Activated CD4-positive, CD25-positive, alpha-beta regulatory T cell treated with anti-CD3 and anti-CD28 coated beads, Interleukin-2, amount 50 U/mL, for 72 hours (primary cell): ENCODE results near the gene PBRM1.
"Not testable (repeated sequence)": the region's sequence is repeated elsewhere in the genome, so short reads cannot be mapped to it uniquely, and the experiment has no call there.

ENCODE experiments used
- DNase-seq: peaks from one replicate; pipeline ENCODE4 v3.0.0; 2021

The PBRM1 gene

DNA sequence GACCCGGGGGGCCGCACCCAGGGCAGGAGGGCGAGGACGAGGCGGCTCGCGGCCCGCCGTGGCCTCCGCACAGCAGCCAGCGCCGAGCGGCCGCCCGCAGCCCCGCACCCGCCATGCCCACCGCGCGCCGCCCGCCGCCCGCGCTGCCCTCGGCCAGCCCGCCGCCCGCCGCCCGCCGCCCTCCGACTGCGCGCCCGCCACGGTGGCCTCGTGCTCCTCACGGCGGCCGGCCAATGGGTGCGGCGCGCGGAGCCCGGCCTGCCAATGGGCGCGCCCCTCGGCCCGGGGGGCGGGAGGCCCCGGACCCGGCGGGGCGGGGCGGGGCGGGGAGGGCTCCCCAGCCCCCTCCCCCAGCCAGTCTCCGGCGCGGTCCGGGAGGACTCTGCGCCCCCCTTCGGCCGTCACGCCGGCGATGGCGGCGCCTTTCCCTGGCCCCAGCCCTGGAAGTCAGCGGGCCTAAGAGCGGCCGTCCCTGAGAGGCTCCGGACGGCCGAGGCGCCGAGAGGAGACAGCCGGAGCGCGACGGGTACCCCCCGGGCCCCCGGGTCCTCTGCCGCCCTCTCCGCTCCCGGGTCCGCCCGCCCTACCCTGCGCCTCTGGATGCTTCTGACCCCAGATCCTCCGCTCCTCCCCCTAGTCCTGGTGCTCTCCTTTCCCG lies 152.0 kb downstream of the PBRM1 start, which contains the start of gene NT5DC2:
NT5DC2 (minus strand) TSS at position 235 of the 658 bp plus-strand sequence; CDS start at position 115, 120 bp downstream.
- DNase-seq = peak; percentile 65

- peak; percentile 45 for DNase-seq
Measured at GRCh38 chr3:52532838-52533622, 152.7 kb downstream of the PBRM1 start.

DNA sequence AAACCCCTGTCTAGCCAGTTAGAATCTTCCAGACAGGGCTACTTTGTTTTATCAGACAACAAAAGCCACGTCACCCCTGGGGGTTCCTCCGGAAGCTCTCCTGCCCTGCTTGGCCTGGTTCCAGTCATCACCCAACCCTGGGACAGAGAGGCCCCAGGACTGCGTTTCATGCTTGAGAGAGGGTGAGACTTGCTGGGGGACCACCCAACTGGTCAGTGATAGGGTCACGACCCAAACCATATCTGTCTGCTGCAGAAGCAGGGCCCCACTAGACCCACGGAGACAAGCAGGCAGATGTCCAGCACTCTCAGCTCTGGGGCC lies 153.2 kb downstream of the PBRM1 start:
- no peak for DNase-seq

- peak; percentile 29 for DNase-seq
Measured at GRCh38 chr3:52531860-52532516, 153.7 kb downstream of the PBRM1 start.

DNA sequence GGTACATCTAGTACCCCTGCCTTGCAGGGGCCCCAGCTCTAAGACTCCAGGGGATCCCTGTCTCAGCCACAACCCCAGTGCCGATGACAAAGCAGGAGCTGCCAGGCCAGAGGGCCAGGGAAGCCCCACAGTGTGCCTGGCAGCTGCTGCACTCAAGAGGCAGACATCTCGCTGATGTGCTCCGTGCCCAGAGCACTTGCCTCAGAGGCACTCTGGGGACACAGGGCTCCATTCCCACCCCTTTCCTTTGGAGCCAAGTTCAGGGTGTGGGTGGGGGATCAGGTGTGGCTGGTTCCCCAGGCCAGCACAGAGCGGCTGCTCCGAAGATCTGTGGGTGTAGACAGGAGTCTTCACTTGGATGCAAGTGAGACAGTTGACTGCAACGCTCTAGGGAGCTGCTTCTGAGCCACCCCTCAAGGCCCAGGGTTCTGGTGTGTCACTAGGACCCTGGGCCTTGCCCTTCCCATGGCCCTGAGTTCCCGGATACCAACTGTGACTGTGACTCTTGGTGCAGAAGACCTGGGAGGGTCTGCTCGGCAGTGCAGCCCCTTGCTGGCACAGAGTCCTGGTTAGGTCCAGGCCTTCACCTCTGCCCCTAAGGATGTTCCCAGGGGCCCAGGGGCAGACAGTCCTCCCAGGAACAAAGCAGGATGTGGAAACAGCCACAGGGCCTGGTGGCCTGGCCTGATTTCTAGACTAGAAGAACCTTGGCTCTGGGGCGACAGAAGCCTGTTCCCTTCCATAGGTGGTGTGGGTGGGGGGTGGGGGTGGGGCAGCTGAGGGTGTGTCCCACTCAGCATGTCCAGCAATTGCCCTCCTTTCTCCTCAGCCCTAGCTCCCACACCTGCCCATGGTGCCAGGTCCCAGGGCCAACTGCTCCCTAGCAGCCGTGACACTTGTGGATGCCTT lies 154.5 kb downstream of the PBRM1 start:
- DNase-seq = peak; percentile 25

DNA sequence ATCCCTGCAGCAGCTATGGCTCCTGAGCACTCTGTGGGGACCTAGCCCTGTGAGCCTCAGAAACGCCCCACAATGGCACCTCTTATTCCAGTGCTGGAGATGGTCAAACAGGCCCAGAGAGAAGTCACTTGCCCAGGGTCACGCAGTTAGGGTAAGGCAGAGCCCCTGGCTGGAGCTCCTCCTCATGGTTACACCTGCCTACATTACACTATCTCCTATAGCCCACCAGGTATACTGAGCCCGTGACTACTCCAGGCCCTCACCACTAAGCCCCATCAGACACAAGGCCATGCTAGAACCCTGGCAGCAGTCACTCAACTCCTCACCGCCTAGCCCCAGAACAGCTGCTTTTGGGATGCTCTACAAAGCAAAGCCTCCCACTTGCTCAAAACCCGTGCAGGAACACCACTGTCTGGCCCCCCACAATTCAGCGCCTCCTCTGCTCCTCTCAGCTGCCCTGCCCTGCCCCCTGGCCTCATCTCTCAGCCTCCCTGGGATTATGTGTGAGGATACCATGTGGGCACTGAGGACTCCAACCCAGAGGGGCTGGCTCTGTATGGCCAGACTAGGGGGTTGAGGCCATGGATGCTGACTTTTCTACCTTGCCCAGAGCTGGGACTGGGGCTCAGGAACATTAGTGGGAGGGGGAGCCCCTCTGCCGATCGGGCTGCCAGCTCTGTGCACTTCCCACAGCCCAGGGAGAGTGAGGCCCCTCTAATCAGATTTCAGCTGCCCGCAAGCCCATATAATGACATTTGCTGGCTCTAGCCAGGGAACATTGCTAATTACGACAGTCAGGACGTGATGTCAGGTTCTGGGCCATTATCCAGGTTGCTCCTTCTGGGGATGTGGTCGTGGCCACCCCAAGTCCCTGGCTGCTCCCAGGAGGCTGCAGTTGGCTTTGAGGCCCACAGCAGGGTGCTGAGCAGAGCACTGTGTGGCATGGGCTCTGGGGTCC lies 156.1 kb downstream of the PBRM1 start:
- no peak for DNase-seq

DNA sequence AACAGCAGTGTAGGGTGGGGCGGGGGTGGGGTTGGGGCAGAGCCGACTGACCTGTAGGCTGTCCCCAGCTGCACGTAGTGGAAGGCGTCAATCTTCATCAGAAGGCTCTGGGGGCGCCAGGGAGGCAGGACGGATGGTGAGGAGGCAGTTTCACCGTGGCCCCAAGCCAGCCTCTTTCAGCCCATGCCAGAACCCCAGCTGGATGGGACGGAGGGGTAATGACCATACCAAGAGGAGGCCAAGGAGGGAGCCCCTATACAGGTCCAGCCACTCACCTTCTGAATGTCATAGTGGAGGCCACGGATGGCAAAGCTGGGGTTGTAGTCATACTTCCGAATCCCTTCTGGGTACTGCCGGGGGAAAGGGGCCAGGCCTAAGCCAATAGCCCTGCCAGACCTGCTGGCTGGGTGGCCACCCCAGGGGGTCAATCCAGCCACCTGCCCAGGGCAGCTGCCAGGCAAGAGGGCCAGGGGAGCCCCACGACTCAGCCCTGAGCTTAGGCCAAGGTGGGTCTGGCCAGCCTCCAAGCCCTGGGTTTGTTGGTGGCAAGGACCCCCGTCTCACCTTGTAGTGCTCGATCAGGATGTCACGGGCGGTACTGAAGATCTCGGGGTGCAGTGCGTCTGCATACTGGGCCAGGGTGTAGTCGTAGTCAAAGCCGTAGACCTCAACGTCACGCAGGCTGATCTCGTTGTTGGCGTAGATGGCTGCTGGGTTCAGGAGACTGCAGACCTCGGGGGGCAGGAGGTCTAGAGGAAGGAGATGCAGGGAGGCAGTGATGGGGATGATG lies 156.9 kb downstream of the PBRM1 start:
- peak; percentile 23 for DNase-seq

DNA sequence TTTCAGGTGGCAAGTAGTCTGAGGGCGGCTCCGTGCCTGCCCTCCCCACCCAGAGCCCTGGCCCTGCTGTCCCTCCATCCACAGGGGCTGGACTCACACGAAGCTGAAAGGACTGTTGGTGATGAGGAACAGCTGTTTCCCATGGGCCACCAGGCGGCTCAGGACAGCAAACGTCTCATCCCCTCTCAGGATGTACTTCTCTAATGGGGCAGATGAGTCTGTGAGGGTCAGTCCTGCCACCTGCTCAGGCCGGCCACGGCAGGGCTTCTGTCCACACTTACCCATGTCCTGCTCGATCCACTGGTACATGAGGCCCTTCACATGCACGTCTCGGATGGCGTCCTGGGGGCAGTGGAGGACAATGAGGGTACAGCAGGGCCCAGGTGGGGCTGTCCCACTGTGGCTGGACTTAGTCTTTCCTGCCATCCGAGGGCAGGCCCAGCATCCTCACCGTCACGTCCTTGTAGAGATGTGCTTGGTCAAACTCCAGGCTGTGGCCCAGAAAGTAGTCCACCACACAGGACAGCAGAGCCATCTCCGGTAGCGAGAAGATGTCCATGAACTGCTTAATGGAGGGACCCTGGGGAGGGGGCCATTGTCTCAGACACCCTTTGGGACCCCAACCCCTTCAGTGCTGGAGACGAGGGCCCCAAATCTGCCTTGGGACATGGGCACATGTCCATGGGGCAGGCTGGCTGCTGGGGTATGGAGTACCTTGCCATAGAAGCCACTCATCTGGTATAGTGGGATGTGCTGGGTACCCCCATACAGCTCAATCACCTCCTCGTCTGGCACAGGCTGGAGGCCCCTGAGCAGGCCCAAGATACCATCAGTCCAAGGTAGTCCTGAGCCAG lies 157.8 kb downstream of the PBRM1 start:
- no peak for DNase-seq

DNA sequence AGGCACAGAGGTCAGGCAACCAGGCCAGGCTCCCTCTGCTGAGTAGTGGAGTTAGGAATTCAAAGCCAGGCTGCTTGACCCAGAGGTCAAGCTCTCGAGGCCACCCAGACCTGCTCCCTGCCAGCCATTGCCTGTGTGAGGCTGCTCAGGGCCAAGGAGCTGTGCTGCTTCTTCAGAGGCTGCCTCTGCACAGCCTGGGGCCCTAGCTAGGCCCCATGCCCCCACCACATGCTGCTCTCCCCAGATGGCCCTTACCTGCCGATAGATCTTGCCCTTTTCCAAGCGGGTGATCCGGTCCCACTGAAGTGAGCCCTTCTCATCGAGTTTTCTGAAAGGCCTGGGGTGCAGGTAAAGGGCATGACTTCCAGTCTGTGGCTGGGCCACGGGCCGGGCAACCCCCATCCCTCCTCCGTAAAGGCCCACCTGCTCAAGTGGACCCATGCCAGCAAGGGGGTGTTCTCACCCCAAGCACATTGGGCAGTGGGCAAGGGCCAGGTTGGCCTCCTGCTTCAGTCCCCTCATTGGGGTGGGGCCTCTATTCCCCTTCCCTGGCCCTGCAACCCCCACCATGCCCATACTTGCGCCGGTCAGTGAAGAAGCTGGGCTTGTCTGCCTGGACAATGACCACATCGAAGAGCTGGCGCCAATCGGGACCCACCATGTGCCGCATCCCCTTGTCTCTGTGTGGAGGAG lies 158.5 kb downstream of the PBRM1 start:
- DNase-seq = no peak

GRCh38 chr3:52526671-52527038 lies 159.1 kb downstream of the PBRM1 start:
- not testable (repeated sequence) for DNase-seq

DNA sequence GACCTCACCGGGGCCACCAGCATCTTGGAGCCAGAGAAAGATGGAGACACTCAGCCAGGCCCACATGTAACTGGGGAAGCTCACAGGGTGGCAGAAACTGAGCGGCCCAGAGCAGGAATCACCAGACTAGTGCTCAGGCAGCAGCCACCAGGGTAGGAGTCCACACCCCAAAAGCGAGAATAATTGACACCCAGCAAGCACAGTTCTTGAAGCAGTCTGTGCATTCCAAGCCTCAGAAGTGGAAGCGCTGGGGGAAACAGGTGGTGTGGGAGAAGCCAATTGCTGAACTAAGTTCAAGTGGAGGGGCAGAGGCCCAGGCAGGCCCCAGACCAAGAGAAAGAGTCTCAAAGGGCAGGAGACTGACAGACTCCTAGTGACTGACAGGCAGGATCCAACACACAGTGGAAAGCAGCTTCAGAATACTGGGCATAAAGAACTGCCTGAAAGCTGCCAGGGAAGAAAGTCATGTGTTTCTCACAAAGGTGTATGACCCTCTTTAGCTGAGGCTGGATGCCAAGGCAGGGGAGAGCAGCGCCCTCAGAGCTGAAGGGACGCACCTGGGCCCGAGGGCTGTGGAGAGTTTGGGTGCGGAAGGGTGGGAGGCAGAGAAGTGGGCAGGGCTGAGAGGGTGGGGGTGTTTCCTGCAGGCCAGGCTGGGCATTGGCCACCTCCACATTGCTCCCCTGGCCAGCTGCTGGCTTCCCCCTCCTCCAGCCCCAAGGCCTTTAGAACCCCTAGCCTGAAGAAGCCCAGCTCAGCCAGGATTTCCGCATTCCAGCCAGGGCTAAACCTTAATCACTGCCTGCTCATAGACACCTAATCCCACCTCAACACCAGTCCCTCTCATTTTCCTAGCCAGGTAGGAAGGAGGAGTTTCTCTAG lies 159.8 kb downstream of the PBRM1 start:
- DNase-seq = no peak

- DNase-seq = no peak
Measured at GRCh38 chr3:52524752-52525679, 160.7 kb downstream of the PBRM1 start.

DNA sequence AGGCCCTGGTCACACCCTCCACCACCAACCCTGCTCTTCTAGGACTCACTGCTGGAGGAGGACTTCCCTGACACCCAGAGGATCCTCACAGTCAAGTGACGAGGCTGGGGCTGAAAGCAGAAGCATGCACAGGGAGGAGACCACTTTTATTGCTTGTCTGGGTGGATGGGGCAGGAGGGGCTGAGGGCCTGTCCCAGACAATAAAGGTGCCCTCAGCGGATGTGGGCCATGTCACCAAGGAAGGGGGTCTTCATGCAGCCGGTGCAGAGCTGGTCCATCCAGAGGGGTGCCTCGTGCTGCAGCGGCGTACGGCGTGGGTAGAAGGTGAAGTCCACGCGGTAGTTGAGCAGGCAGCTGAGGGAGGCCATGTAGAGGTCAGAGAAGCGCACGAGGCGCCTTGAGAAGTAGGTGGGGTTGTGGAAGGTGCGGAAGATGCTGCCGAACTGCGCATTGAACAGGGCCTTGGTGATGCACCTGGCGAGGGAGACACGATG lies 161.4 kb downstream of the PBRM1 start:
- DNase-seq = no peak

- DNase-seq = no peak
Measured at GRCh38 chr3:52523386-52524257, 162.1 kb downstream of the PBRM1 start.

DNA sequence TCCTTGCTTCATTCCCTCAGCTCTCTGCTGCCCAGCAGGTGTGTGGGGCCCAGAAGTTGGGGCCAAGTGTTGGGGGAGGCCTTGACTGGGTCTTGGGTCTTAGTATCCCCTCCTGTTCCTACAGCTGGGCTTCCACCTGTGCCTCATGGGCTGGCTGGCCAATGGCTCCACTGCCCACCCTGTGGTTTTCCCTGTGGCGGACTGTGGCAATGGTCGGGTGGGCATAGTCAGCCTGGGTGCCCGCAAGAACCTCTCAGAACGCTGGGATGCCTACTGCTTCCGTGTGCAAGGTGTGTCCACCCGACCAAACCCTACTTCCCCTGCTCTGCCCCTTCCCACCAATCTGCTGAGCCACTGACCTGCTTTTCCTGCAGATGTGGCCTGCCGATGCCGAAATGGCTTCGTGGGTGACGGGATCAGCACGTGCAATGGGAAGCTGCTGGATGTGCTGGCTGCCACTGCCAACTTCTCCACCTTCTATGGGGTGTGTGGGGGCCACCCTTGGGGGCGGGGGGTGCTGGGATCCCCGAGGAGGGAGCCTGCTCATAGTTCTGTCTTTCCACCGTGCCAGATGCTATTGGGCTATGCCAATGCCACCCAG lies 163.0 kb downstream of the PBRM1 start:
- no peak for DNase-seq
